ENCODE results near the gene GNA12.

The GNA12 gene

GRCh38 chr7:2843191-2843685, 870 bp downstream of the GNA12 start:
- in situ Hi-C loops (cut with MboI; ENCODE audit: low pct_unique_long_range_greater_than_20kb, low sequenced_read_pairs), result no loop called here
- no peak for DNase-seq

GRCh38 chr7:2841907-2842306, 2.2 kb downstream of the GNA12 start:
- in situ Hi-C loops (cut with MboI; ENCODE audit: low pct_unique_long_range_greater_than_20kb, low sequenced_read_pairs), result no loop called here
- no peak for DNase-seq

DNA sequence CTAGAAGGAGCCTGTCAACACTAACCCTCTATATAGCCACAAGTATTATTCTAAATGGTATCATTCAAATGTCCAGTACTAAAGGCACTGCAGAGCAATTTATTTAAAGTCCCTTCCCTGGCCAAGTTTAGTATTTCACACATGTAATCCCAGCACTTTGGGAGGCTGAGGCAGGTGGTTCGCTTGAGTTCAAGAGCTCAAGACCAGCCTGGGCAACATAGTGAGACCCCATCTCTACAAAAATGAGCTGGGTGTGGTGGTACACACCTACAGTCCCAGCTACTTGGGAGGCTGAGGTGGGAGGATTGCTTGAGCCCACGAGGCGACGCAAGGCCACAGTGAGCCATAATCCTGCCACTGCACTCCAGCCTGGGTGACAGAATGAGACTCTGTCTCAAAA, 3.6 kb downstream of the GNA12 start:
- DNase-seq, result no peak
- in situ Hi-C loops (cut with MboI; ENCODE audit: low pct_unique_long_range_greater_than_20kb, low sequenced_read_pairs), result no loop called here

- in situ Hi-C loops (cut with MboI; ENCODE audit: low pct_unique_long_range_greater_than_20kb, low sequenced_read_pairs), result no loop called here
- peak; percentile 35 for DNase-seq
Measured at GRCh38 chr7:2838873-2839578, 5.1 kb downstream of the GNA12 start.

GRCh38 chr7:2838451-2838850, 5.7 kb downstream of the GNA12 start:
- no peak for DNase-seq
- in situ Hi-C loops (cut with MboI; ENCODE audit: low pct_unique_long_range_greater_than_20kb, low sequenced_read_pairs), result no loop called here

GRCh38 chr7:2837496-2837895, 6.6 kb downstream of the GNA12 start:
- in situ Hi-C loops (cut with MboI; ENCODE audit: low pct_unique_long_range_greater_than_20kb, low sequenced_read_pairs), result no loop called here
- no peak for DNase-seq

DNA sequence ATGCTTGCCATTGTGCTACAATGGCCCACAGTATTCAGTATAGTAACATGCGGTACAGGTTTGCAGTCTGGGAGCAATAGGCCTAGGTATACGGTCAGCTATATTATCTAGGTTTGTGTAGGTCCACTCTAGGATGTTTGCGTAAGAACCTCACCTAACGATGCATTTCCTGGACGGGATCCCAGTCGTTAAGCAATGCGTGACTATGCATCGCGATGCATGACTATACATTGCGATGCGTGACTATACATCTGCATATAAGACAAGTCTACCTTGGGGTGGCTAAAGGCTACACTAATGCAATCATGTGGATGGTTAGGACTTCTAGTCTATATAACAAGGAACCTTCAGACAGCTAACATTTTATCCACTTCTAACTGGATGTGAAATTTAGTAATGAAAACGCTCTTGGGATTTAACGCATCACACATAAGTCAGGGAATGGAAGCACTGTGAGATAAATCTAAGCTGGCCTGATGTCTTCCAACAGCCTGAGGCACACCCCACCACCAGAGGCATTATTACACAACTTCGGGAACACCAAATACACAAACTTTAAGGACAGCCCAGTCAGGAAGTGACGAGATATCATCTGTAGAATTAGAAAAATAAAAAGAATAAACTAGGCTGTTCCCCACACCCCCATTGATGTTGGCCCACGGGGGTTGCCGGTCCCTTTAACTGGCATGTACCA, 9.2 kb downstream of the GNA12 start:
- no peak for DNase-seq
- in situ Hi-C loops (cut with MboI; ENCODE audit: low pct_unique_long_range_greater_than_20kb, low sequenced_read_pairs), result no loop called here

- in situ Hi-C loops (cut with MboI; ENCODE audit: low pct_unique_long_range_greater_than_20kb, low sequenced_read_pairs), result no loop called here
- no peak for DNase-seq
Measured at GRCh38 chr7:2833083-2833910, 10.8 kb downstream of the GNA12 start.

GRCh38 chr7:2832461-2832860, 11.6 kb downstream of the GNA12 start:
- in situ Hi-C loops (cut with MboI; ENCODE audit: low pct_unique_long_range_greater_than_20kb, low sequenced_read_pairs), result no loop called here
- no peak for DNase-seq

GRCh38 chr7:2830609-2831376, 13.3 kb downstream of the GNA12 start:
- DNase-seq, result no peak
- in situ Hi-C loops (cut with MboI; ENCODE audit: low pct_unique_long_range_greater_than_20kb, low sequenced_read_pairs), result no loop called here

DNA sequence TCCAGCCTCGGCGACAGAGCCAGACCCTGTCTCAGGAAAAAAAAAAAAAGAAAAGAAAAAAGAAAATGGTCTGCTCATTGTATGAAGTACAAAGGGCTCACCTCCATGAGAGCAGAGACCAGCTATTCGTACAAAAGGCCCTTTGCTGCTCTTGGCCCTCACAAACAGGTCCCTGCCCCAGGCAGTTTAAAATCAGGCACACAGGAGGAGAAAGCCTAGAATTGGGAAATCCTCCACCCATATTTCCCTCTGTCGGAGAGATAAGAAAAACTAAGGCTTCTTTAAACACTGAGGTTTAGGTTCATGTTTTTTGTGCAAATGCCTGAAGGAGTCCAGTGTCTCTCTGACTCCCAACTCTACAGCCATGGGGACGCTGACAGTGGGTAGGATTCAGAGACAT, 15.1 kb downstream of the GNA12 start:
- in situ Hi-C loops (cut with MboI; ENCODE audit: low pct_unique_long_range_greater_than_20kb, low sequenced_read_pairs), result no loop called here
- no peak for DNase-seq

- in situ Hi-C loops (cut with MboI; ENCODE audit: low pct_unique_long_range_greater_than_20kb, low sequenced_read_pairs), result no loop called here
- DNase-seq, result no peak
Measured at GRCh38 chr7:2826771-2827170, 17.3 kb downstream of the GNA12 start.

GRCh38 chr7:2825559-2826227, 18.4 kb downstream of the GNA12 start:
- in situ Hi-C loops (cut with MboI; ENCODE audit: low pct_unique_long_range_greater_than_20kb, low sequenced_read_pairs), result no loop called here
- DNase-seq, result no peak

- in situ Hi-C loops (cut with MboI; ENCODE audit: low pct_unique_long_range_greater_than_20kb, low sequenced_read_pairs), result no loop called here
- DNase-seq, result no peak
Measured at GRCh38 chr7:2824678-2825461, 19.2 kb downstream of the GNA12 start.

DNA sequence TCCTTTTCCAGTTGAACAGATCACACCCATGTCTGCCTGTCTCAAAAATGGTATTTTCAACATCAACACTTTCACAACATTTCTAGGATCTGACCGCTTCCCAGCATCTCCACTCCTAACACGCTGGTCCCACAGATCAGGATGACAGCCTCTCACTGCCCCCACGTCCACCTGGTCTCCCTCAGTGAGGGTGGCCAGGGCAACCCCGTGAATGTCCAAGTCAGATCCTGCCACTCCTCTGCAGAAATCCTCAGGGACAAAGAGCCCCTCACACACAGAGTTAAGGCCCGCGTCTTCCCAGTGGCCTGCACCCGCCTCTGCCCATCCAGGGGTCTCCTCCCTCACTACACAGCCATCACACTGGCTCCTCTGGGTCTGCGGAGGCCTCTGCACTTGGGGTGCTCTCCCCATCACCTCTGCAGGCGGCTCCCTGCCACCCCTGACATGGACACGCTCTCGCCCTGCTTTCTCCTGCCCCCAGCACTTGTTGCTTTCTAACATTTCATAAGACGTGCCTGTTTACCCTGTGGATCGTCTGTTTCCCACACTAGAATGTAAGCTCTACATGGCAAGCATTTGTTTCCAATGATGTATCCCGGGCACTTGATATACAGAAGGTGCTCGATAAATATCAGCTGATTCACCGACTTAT, 20.0 kb downstream of the GNA12 start:
- in situ Hi-C loops (cut with MboI; ENCODE audit: low pct_unique_long_range_greater_than_20kb, low sequenced_read_pairs), result no loop called here
- no peak for DNase-seq

DNA sequence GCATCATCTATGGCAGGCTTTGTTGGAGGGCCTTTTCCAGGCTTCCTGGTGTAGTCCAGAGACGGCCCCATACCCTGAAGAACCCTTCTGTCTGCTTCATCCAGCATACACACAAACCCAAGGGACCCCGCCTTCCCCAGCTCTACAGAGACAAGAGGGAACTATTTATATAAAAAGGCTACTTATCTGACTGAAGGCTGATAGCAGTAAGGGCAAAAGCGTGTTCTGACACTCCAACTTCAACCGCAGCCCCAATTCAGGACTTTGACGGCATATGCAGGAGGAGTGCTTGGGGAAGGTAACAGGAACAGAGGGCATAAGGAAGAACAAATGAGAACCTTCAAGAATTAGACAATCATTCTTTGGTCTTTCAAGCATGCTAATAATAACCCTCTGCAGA, 21.0 kb downstream of the GNA12 start:
- in situ Hi-C loops (cut with MboI; ENCODE audit: low pct_unique_long_range_greater_than_20kb, low sequenced_read_pairs), result no loop called here

DNA sequence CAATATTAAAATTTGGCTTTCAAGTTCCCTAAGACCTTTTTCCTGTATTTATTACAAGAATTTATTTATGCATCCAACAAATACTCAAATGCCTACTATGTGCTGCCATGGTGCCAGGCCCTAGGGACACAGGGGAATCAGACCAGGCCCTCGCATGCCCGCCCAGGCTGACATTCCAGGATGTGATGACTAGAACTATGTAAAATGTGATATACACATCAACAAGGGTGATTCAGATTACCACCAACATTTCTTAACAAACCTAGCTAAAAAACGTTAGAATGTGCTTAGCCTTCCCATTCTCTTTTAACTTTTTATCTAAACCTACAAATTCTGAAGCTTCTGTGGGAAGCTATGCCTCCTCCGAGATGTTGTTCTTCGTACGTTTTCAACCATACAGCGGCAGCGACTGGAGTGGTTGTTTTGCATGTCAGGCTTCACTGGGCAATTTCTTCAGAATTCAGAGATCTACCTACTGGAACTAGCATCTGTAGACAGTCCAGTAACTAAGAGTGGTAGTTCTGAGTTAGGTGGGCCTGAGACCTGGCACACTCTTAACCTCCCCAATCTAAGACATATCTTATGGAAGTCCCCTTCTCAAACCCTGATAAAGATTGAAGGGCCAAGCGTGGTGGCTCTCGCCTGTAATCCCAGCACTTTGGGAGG, 22.1 kb downstream of the GNA12 start:
- in situ Hi-C loops (cut with MboI; ENCODE audit: low pct_unique_long_range_greater_than_20kb, low sequenced_read_pairs), result no loop called here
- no peak for DNase-seq

More for the DNA sequence above, 21.0 kb downstream of the GNA12 start:
- DNase-seq, result no peak

Data from KBM-7 (cell line).